Measurements from ENCODE around the gene C1GALT1. TPM values are rescaled to one million over a fixed set of nuclear protein-coding genes. Genes with fewer than 3 reads are reported as not detected.

C1GALT1 gene
- total RNA-seq, 1 experiment from 2014 or later: 27.2 TPM

- H3K9me2 ChIP-seq (ENCODE audit: insufficient read depth): no peaks in the 10 kb centered on the region
- intact Hi-C loops (cut with micrococcal nuclease): no loop called here
- RAD21 ChIA-PET (ENCODE audit: low non-redundant PET in 1 of 2, low total read pairs in 2 of 2, uncharacterized antibody in 2 of 2, unreplicated experiment in 2 of 2): no interaction called here
- ATAC-seq (no peak), DNase-seq (ENCODE audit: low read depth, low spot score) (no peak)
- H4K20me1 ChIP-seq (ENCODE audit: insufficient read depth): no peaks in the 10 kb centered on the region
- CTCF ChIA-PET: no interaction called here
- no peaks in the 10 kb centered on the region for H3K79me2 ChIP-seq (ENCODE audit: insufficient read depth, low read length)
- no peaks in the 10 kb centered on the region for H3K27me3 ChIP-seq (ENCODE audit: insufficient read depth, low read length)
- POLR2A ChIA-PET: no interaction called here
- no peak for TF ChIP-seq SRF (IDR thresholded peaks at IDR 0.05; ENCODE audit: low read depth)
- H3K27ac ChIP-seq (ENCODE audit: low read depth, low read length): no peak overlapping the region
- no peaks in the 10 kb centered on the region for H3K9me3 ChIP-seq (ENCODE audit: control insufficient read depth in 1 of 2, insufficient read depth in 1 of 2, low read depth in 1 of 2, low read length in 2 of 2)
- BruUV-seq (replicated peaks): no TSS peak
- no peak overlapping the region for H3K4me2 ChIP-seq (ENCODE audit: low read length)
- H3K9ac ChIP-seq (ENCODE audit: low read length): no peak overlapping the region
- no peak overlapping the region for H3K4me3 ChIP-seq (replicated peaks in 1 of 2; ENCODE audit: low read depth in 1 of 2, low read length in 2 of 2)
- peak overlapping the region; percentile 35 for H2AFZ ChIP-seq (ENCODE audit: low read depth, low read length, poor library complexity, severe bottlenecking)
- H3K4me1 ChIP-seq (ENCODE audit: control insufficient read depth in 1 of 2, insufficient read depth in 2 of 2, low read length in 2 of 2): 0 out of 4 replicates have a peak, but pooled peaks cover 0 to 5% of the 10 kb centered on the region in 2 experiments
- no peaks in the 10 kb centered on the region for H3K36me3 ChIP-seq (ENCODE audit: control insufficient read depth in 1 of 2, insufficient read depth in 2 of 2, low read length in 2 of 2)
Observed at GRCh38 chr7:7151285-7151684, 31.1 kb upstream of the C1GALT1 start.

GRCh38 chr7:7151865-7152264 lies 30.5 kb upstream of the C1GALT1 start:
- H3K27me3 ChIP-seq (ENCODE audit: insufficient read depth, low read length): no peaks in the 10 kb centered on the region
- CTCF ChIA-PET: no interaction called here
- 0 out of 4 replicates have a peak, but pooled peaks cover 0 to 5% of the 10 kb centered on the region in 2 experiments for H3K4me1 ChIP-seq (ENCODE audit: control insufficient read depth in 1 of 2, insufficient read depth in 2 of 2, low read length in 2 of 2)
- H3K9ac ChIP-seq (ENCODE audit: low read length): no peak overlapping the region
- H4K20me1 ChIP-seq (ENCODE audit: insufficient read depth): no peaks in the 10 kb centered on the region
- no peak overlapping the region for H3K27ac ChIP-seq (ENCODE audit: low read depth, low read length)
- ATAC-seq (peak; percentile 46; the same call in 1 of the 2 replicates), DNase-seq (ENCODE audit: low read depth, low spot score) (no peak)
- TF ChIP-seq YY1 (IDR thresholded peaks at IDR 0.05; ENCODE audit: extremely low read depth, insufficient replicate concordance, low read depth, low read length) (no peak), ZBTB33 (IDR thresholded peaks at IDR 0.05; ENCODE audit: extremely low read depth, insufficient replicate concordance, low read length) (no peak), ZFX (IDR thresholded peaks at IDR 0.05) (no peak), CBX3 (IDR thresholded peaks at IDR 0.05; ENCODE audit: low read depth) (no peak), SIN3A (IDR thresholded peaks at IDR 0.05; ENCODE audit: low read depth) (no peak), ELF1 (IDR thresholded peaks at IDR 0.05; ENCODE audit: borderline replicate concordance, low read depth) (no peak), TCF7L2 (IDR thresholded peaks at IDR 0.05; ENCODE audit: borderline replicate concordance, extremely low read depth, insufficient read depth, insufficient read length) (no peak), POLR2A (IDR thresholded peaks at IDR 0.05; ENCODE audit: borderline replicate concordance, extremely low read depth, insufficient read depth, insufficient read length) (no peak), EZH2phosphoT487 (IDR thresholded peaks at IDR 0.05; ENCODE audit: borderline replicate concordance) (no peak), ZNF274 (IDR thresholded peaks at IDR 0.05; ENCODE audit: low read depth, low read length) (no peak)
- TF ChIP-seq, protein P1, sequence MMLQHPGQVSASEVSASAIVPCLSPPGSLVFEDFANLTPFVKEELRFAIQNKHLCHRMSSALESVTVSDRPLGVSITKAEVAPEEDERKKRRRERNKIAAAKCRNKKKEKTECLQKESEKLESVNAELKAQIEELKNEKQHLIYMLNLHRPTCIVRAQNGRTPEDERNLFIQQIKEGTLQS (IDR thresholded peaks at IDR 0.05): no peak
- RAD21 ChIA-PET (ENCODE audit: low non-redundant PET in 1 of 2, low total read pairs in 2 of 2, uncharacterized antibody in 2 of 2, unreplicated experiment in 2 of 2): no interaction called here
- H3K36me3 ChIP-seq (ENCODE audit: control insufficient read depth in 1 of 2, insufficient read depth in 2 of 2, low read length in 2 of 2): no peaks in the 10 kb centered on the region
- intact Hi-C loops (cut with micrococcal nuclease): no loop called here
- no peaks in the 10 kb centered on the region for H3K79me2 ChIP-seq (ENCODE audit: insufficient read depth, low read length)
- H3K4me3 ChIP-seq (replicated peaks in 1 of 2; ENCODE audit: low read depth in 1 of 2, low read length in 2 of 2): no peak overlapping the region
- no peak overlapping the region for H3K4me2 ChIP-seq (ENCODE audit: low read length)
- POLR2A ChIA-PET: no interaction called here
- no TSS peak for BruUV-seq (replicated peaks)
- H3K9me2 ChIP-seq (ENCODE audit: insufficient read depth): no peaks in the 10 kb centered on the region
- H2AFZ ChIP-seq (ENCODE audit: low read depth, low read length, poor library complexity, severe bottlenecking): no peak overlapping the region
- no peaks in the 10 kb centered on the region for H3K9me3 ChIP-seq (ENCODE audit: control insufficient read depth in 1 of 2, insufficient read depth in 1 of 2, low read depth in 1 of 2, low read length in 2 of 2)

All from HCT116 (cell line).